ENCODE results near the gene JARID2.

JARID2 gene

GRCh38 chr6:15505463-15505918 lies 259.6 kb downstream of the JARID2 start:
- no peak overlapping the region for H3K27ac ChIP-seq (ENCODE audit: low read depth, low read length)

GRCh38 chr6:15506066-15506465 lies 260.2 kb downstream of the JARID2 start:
- H3K9ac ChIP-seq (ENCODE audit: low read length): no peak overlapping the region
- TF ChIP-seq EZH2phosphoT487 (conservative IDR thresholded peaks at IDR 0.05; ENCODE audit: low read length) (no peak), CTCF (IDR thresholded peaks at IDR 0.05; ENCODE audit: insufficient read depth, low read length, poor library complexity, severe bottlenecking) (no peak)
- no peaks in the 10 kb centered on the region for H4K20me1 ChIP-seq (ENCODE audit: low read depth, low read length)
- H3K4me2 ChIP-seq (ENCODE audit: low read depth, low read length, poor library complexity, severe bottlenecking): no peak overlapping the region
- no peaks in the 10 kb centered on the region for H3K79me2 ChIP-seq (ENCODE audit: insufficient read depth, low read length)
- no peaks in the 10 kb centered on the region for H3K36me3 ChIP-seq (ENCODE audit: low read length)
- H3K27ac ChIP-seq (ENCODE audit: low read depth, low read length): no peak overlapping the region
- H2AFZ ChIP-seq (ENCODE audit: low read depth, low read length, severe bottlenecking): no peak overlapping the region
- H3F3A ChIP-seq (ENCODE audit: insufficient read depth): no peaks in the 10 kb centered on the region
- no peaks in the 10 kb centered on the region for H3K9me2 ChIP-seq (replicated peaks; ENCODE audit: insufficient read depth, low read length)
- H3K9me3 ChIP-seq (ENCODE audit: insufficient read depth, low read length): no peaks in the 10 kb centered on the region
- no peak overlapping the region for H3K4me3 ChIP-seq (ENCODE audit: insufficient read depth, low read length, poor library complexity, severe bottlenecking)
- no peaks in the 10 kb centered on the region for H3K27me3 ChIP-seq (ENCODE audit: low read length)

More at GRCh38 chr6:15505463-15505918, 259.6 kb downstream of the JARID2 start:
- no peak overlapping the region for H3K4me3 ChIP-seq (ENCODE audit: insufficient read depth, low read length, poor library complexity, severe bottlenecking)
- H4K20me1 ChIP-seq (ENCODE audit: low read depth, low read length): no peaks in the 10 kb centered on the region
- no peak overlapping the region for H3K4me2 ChIP-seq (ENCODE audit: low read depth, low read length, poor library complexity, severe bottlenecking)
- no peaks in the 10 kb centered on the region for H3K9me2 ChIP-seq (replicated peaks; ENCODE audit: insufficient read depth, low read length)
- H3K9ac ChIP-seq (ENCODE audit: low read length): no peak overlapping the region
- TF ChIP-seq CTCF (IDR thresholded peaks at IDR 0.05; ENCODE audit: insufficient read depth, low read length, poor library complexity, severe bottlenecking) (no peak), EZH2phosphoT487 (conservative IDR thresholded peaks at IDR 0.05; ENCODE audit: low read length) (no peak)
- no peaks in the 10 kb centered on the region for H3K36me3 ChIP-seq (ENCODE audit: low read length)
- H3F3A ChIP-seq (ENCODE audit: insufficient read depth): no peaks in the 10 kb centered on the region
- no peaks in the 10 kb centered on the region for H3K27me3 ChIP-seq (ENCODE audit: low read length)
- H3K9me3 ChIP-seq (ENCODE audit: insufficient read depth, low read length): no peaks in the 10 kb centered on the region
- no peak overlapping the region for H2AFZ ChIP-seq (ENCODE audit: low read depth, low read length, severe bottlenecking)
- H3K79me2 ChIP-seq (ENCODE audit: insufficient read depth, low read length): no peaks in the 10 kb centered on the region

- Histone ChIP-seq H3K9ac (ENCODE audit: low read length) (no peak overlapping the region), H3K27ac (ENCODE audit: low read depth, low read length) (no peak overlapping the region), H4K20me1 (ENCODE audit: low read depth, low read length) (no peaks in the 10 kb centered on the region)
Observed at GRCh38 chr6:15507221-15507620, 261.4 kb downstream of the JARID2 start.

More at GRCh38 chr6:15507221-15507620, 261.4 kb downstream of the JARID2 start:
- Histone ChIP-seq H3K4me2 (ENCODE audit: low read depth, low read length, poor library complexity, severe bottlenecking) (no peak overlapping the region), H2AFZ (ENCODE audit: low read depth, low read length, severe bottlenecking) (no peak overlapping the region), H3K4me3 (ENCODE audit: insufficient read depth, low read length, poor library complexity, severe bottlenecking) (no peak overlapping the region), H3K9me3 (ENCODE audit: insufficient read depth, low read length) (no peaks in the 10 kb centered on the region), H3K9me2 (replicated peaks; ENCODE audit: insufficient read depth, low read length) (no peaks in the 10 kb centered on the region), H3K79me2 (ENCODE audit: insufficient read depth, low read length) (no peaks in the 10 kb centered on the region), H3K36me3 (ENCODE audit: low read length) (no peaks in the 10 kb centered on the region), H3K27me3 (ENCODE audit: low read length) (no peaks in the 10 kb centered on the region), H3F3A (ENCODE audit: insufficient read depth) (no peaks in the 10 kb centered on the region)
- TF ChIP-seq EZH2phosphoT487 (conservative IDR thresholded peaks at IDR 0.05; ENCODE audit: low read length) (no peak), CTCF (IDR thresholded peaks at IDR 0.05; ENCODE audit: insufficient read depth, low read length, poor library complexity, severe bottlenecking) (no peak)

Data from SU-DHL-6 (cell line).